GM21526 (cell line): ENCODE data around the gene STX5.
"Not testable (repeated sequence)": the region's sequence is repeated elsewhere in the genome, so short reads cannot be mapped to it uniquely, and the experiment has no call there.

Experiments
- ATAC-seq: cut with Tn5 transposase; IDR thresholded peaks from one replicate; pipeline ENCODE4 v1.9.1; 2021; ENCODE audit warnings: moderate library complexity; ENCODE audit not compliant: unreplicated experiment, low FRiP score

The STX5 gene

DNA sequence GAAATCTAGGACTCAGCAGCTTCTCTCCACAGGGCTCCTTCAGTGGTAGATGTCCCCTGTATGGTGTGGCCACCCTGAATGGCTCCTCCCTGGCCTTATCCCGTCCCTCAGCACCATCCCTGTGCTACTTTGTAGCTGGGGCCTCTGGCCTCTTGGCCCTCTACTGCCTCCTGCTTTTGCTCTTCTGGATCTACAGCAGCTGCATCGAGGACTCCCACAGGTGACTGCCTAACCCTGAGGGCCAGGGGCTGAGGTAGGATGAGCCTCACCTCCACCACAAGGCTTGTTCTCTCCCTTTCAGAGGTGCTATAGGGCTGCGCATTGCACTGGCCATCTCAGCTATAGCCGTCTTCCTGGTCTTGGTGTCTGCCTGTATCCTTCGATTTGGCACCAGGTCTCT is 42.9 kb downstream of the STX5 start:
- ATAC-seq = no peak

DNA sequence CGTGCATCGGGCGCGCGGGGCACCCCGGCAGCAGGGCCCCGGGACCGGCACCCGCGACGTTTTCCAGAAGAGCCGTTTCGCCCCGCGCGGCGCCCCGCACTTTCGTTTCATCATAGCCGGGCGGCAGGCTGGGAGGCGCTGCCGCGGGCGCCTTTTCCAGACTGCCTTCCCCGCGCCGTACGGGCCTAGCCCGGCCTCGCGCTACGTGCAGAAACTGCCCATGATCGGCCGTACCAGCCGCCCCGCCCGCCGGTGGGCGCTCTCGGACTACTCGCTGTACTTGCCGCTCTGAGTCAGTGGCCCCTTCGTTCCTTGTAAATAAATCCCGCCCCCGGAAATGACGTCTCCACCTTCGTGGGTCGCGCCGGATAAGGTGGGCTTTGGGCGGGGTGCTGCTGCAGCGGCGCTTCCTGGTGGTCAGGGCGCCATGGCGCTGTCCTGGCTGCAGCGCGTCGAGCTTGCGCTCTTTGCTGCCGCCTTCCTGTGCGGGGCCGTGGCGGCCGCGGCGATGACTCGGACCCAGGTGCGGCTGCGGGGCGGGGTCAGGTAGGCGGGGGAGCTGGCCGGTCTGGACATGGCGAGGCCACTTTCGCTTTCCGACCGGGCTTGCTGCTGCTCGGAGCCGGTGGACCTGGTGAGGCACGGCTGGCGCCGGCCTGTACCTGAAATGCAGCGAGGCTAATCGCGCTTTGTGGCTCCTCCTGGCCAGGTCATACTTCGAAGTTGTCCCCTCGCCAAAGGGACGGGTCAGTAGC is 44.7 kb downstream of the STX5 start, which contains the start of gene TMEM179B:
Gene TMEM179B (plus strand): TSS at position 398 of the 755 bp plus-strand sequence. CDS start 30 bp downstream, at position 428.
- ATAC-seq = peak; percentile 57

DNA sequence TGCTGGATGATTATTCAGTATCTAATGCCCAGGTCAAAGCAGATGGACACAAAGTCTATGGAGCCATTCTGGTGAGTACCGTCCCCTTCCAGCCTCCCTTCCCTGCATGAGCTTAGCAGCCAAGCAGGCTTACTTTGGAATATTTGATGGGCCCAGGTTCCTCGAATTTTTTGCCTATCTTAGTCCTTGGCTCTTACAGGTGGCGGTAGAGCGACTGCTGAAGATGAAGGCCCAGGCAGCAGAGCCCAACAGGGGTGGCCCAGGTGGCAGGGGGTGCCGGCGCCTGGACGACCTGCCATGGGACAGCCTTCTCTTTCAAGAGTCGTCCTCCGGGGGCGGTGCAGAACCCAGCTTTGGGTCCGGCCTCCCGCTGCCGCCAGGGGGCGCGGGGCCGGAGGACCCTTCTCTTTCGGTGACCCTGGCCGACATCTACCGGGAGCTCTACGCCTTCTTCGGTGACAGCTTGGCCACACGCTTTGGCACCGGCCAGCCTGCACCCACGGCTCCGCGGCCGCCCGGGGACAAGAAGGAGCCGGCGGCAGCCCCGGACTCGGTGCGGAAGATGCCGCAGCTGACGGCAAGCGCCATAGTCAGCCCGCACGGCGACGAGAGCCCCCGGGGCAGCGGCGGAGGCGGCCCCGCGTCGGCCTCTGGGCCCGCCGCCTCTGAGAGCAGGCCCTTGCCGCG is 45.4 kb downstream of the STX5 start:
- ATAC-seq = peak; percentile 48

DNA sequence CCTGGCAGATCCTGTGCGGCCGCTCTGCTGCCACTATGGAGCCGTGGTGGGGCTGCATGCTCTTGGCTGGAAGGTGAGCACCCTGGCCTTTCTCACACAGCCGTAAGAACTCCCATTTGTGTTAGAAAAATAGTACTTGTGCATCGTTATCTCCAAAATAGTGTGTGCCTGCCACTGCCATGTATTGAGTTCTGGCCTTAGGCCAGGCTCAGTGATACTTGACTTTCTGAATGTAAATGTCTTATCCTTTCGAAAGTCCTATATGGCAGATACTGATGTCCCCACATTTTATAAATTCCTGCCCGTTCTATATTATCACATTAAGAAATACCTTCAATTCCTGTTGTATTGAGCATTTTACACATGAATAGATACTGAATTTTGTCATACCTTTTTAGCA is 49.1 kb downstream of the STX5 start:
- ATAC-seq = no peak

DNA sequence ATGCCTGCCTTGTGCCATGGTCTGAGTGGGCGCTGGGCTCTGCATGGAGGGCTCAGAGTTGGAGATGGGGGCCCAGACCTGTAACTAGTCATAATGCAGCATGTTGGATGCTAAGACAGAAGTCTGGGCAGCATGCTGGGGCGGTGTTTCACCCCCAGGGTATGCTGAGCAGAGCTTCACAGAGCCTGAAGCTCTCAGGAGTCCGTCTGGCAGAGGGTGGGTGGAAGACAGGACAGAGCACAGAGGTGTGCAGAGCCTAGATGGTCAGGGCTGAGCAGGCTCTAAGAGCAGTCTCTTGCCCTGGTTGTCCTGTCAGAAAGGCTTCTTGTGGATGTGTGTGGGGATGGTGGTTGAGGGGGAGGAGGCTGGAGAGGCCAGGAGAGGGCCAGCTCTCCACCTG is 53.4 kb downstream of the STX5 start:
- no peak for ATAC-seq

DNA sequence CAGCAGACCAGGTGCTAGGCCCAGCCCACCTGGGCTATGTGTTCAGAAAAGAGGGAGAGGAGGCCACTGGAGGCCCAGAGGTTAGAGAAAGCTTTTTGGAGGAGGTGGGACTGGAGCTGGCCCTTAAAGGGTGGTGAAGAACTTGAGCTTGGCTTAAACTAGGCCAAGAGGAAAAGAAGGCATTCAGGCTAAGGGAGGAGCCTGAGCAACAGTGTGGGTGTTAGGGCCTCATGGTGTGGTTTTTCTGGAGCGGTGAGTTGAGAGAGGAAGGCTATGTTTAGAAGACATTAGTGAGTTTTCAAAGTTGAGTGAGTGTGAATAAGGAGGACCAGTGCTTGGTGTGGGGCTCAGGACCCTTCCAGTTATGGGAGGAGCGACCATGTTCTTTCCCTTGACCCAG is 54.5 kb downstream of the STX5 start:
- no peak for ATAC-seq

DNA sequence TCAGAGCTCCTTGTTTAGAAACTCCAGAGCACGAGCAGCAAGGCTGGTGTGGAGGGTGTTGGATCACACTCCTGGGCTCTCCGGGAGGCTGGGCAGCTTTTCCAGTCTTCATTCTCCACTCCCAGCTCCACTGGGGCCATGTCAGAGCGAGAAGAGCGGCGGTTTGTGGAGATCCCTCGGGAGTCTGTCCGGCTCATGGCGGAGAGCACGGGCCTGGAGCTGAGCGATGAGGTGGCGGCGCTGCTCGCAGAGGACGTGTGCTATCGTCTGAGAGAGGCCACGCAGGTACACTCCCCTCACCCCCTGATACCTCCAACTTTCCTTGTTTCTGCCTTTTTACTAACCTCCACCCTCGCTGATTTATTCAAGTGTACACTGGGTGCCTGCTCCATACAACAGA is 56.2 kb downstream of the STX5 start:
- no peak for ATAC-seq

DNA sequence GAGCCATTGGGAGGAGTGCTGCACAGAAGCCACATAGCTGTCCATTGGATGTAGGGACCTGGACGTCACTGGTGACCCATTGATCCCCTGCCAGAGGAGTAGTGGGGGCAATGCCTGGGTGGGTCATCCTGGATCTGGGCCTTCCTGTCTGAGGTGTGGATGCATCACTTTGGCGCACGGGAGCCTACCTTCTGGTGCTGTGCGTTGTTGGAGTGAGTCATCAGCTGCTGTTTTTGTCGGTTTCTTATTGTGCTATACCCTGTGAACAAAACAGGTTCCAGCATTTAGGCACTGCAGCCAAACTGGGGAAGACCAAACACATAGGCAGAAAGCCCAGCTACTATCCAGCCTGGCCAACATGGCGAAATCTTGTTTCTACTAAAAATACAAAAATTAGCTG is 57.4 kb downstream of the STX5 start:
- no peak for ATAC-seq

DNA sequence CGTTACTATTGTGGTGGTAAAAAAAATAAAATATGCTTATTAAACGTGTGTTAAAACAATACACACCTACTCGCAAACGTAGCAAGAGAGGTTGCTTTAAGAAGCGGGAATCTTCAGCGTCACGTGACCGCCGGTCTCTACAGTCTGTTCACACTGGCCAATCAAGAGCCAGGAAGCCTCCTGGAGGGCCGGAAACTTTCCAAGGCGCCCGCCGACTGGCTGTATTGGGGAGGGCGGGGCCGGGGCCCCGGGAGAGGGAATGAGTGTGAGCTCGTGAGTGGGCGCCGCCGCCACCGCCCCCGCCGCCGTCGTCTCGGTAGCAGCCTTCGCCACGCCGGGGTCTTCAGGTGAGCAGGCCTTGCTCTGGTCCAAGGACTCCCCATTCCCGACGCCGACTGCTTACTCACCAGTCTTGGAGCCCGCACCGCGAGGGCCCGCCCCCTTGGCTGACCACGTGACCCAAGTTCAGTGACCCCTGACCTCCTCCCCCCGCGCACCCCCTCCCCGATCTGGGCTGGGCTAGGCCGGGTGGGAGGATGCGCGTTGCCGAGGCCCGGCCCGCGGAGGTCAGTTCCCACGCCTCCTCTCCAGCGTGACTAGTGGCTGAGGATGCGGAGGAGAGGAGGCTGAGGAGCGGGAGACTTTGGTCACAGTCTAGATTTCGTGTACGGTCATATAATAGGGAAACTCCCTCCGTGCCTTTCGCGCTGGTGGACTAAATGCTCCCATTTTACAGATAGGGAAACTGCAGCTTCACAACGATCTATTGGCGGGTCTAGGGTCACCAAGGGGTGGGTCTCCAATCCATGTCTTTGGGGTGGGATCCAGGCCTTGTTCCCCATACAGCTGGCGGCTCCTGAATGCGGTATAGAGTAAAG is 60.5 kb downstream of the STX5 start, which contains the start of gene TAF6L:
Gene TAF6L (plus strand): TSS at position 253 of the 878 bp plus-strand sequence. CDS start 4,388 bp downstream, outside the sequence.
- peak; percentile 45 for ATAC-seq

DNA sequence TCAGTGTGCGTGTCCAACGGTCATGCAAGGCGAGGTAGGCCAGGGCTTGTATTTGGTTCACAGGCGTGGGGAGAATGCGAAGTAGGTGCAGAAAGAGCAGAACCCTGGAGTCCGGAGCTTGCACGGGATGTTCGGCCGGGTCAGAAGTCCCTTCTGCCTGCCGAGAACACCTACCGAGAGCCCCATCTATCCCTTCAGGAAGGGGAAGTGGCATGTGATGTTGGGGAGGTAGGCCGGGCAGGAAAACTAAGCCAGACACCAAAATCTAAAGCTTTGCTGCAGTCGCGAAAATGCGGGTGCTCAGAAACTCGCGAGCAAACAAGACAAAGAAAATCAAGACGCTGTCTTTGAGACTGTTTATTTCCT is 61.1 kb downstream of the STX5 start:
- no peak for ATAC-seq

DNA sequence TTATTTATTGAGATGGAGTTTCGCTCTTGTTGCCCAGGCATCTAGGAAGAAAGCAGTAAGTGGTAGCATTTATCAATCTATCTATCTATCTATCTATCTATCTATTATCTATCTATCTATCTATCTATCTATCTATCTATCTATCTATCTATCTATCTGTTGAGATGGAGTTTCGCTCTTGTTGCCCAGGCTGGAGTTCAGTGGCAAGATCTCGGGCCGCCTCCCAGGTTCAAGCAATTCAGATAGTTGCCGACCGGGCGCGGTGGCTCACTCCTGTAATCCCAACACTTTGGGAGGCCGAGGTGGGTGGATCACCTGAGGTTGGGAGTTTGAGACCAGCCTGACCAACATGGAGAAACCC is 71.0 kb downstream of the STX5 start:
- ATAC-seq = not testable (repeated sequence)

DNA sequence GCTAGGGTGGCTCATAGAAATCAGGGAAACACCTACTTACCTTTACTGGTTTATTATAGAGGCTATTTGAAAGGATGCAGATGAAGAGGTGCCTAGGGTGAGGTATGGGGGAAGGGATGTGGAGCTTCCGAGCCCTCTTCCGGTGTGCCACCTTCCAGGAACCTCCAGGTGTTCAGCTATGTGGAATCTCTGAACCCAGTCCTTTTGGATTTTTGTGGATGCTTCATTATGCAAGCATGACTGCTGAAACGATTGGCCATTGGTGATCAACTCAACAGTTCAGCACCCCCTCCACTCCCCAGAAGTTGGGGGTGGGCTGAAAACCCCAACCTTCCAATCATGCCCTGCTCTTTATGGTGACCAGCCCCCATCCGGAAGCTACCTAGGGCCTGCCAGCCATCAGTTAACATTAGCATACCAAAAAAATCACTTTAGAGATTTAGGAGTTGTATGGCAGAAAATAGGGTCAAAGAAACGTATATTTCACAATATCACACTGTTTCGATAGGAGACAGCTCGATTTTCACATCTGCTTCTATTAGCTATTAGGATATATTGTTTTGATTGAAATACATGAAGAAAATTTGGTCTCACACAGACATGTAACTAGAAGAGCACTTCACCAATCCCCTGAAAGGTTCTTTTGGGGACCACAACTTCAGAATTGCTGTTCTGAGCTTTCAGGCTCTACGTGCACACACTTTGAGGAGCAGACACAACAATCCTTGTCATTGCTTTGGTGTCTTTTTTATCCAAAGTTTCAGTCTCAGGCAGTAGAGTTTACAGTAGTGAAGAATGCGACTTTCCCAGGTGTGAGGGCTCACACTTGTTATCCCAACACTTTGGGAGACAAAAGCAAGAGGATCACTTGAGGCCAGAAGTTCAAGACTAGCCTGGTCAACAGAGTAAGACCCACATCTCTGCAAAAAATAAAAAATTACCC is 73.7 kb downstream of the STX5 start:
- ATAC-seq = no peak
